ENCODE measurements around the gene SLC43A2.

Gene SLC43A2

DNA sequence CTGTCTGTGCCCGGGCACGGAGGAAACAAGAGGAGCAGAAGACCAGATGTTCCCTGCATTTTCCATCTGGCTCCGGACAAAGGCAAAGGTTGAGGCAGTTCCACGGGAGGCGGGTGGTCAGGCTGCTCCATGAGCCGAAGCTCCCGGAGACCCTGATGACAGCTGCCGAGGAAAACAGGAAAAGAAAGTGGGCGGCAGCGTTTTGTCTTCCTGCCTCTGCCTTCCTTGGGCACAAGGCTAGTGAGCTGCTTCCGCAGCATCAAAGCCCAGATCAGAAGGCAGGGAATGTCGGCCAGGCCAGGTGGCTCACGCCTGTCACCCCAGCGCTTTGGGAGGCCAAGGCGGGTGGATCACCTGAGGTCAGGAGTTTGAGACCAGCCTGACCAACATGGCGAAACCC lies 16.2 kb downstream of the SLC43A2 start:
- no peak overlapping the region for H3K9ac ChIP-seq

GRCh38 chr17:1611715-1612114 lies 16.9 kb downstream of the SLC43A2 start:
- Histone ChIP-seq H3K4me1 (ENCODE audit: low read depth, poor library complexity, severe bottlenecking) (peaks cover 5% of the 10 kb centered on the region), H2AFZ (ENCODE audit: low read depth) (no peak overlapping the region), H3K4me2 (no peak overlapping the region), H3K36me3 (ENCODE audit: insufficient read depth) (no peaks in the 10 kb centered on the region), H3K4me3 (IDR thresholded peaks at IDR 0.05; ENCODE audit: insufficient read depth, low read depth, low read length) (no peak overlapping the region), H3K9ac (no peak overlapping the region), H3K27ac (no peak overlapping the region), H3K79me2 (ENCODE audit: insufficient read depth, low read depth) (no peaks in the 10 kb centered on the region), H4K20me1 (ENCODE audit: insufficient read depth) (no peaks in the 10 kb centered on the region), H3K27me3 (ENCODE audit: insufficient read depth, low read depth) (no peaks in the 10 kb centered on the region)
- TF ChIP-seq, protein P1, sequence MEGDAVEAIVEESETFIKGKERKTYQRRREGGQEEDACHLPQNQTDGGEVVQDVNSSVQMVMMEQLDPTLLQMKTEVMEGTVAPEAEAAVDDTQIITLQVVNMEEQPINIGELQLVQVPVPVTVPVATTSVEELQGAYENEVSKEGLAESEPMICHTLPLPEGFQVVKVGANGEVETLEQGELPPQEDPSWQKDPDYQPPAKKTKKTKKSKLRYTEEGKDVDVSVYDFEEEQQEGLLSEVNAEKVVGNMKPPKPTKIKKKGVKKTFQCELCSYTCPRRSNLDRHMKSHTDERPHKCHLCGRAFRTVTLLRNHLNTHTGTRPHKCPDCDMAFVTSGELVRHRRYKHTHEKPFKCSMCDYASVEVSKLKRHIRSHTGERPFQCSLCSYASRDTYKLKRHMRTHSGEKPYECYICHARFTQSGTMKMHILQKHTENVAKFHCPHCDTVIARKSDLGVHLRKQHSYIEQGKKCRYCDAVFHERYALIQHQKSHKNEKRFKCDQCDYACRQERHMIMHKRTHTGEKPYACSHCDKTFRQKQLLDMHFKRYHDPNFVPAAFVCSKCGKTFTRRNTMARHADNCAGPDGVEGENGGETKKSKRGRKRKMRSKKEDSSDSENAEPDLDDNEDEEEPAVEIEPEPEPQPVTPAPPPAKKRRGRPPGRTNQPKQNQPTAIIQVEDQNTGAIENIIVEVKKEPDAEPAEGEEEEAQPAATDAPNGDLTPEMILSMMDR (conservative IDR thresholded peaks at IDR 0.05; ENCODE audit: low read depth, low read length) = no peak

More for the DNA sequence above, 16.2 kb downstream of the SLC43A2 start:
- no peak overlapping the region for H3K27ac ChIP-seq
- H3K36me3 ChIP-seq (ENCODE audit: insufficient read depth) = no peaks in the 10 kb centered on the region
- no peaks in the 10 kb centered on the region for H3K79me2 ChIP-seq (ENCODE audit: insufficient read depth, low read depth)
- no peak overlapping the region for H3K4me3 ChIP-seq (IDR thresholded peaks at IDR 0.05; ENCODE audit: insufficient read depth, low read depth, low read length)
- TF ChIP-seq, protein P1 (conservative IDR thresholded peaks at IDR 0.05; ENCODE audit: low read depth, low read length) = no peak
- no peaks in the 10 kb centered on the region for H3K27me3 ChIP-seq (ENCODE audit: insufficient read depth, low read depth)
- H2AFZ ChIP-seq (ENCODE audit: low read depth) = no peak overlapping the region
- no peak overlapping the region for H3K4me2 ChIP-seq
- H4K20me1 ChIP-seq (ENCODE audit: insufficient read depth) = no peaks in the 10 kb centered on the region
- H3K4me1 ChIP-seq (ENCODE audit: low read depth, poor library complexity, severe bottlenecking) = peaks cover 5% of the 10 kb centered on the region

GRCh38 chr17:1608676-1609075 lies 20.0 kb downstream of the SLC43A2 start:
- no peaks in the 10 kb centered on the region for H3K79me2 ChIP-seq (ENCODE audit: insufficient read depth, low read depth)
- no peaks in the 10 kb centered on the region for H3K27me3 ChIP-seq (ENCODE audit: insufficient read depth, low read depth)
- no peak overlapping the region for H3K27ac ChIP-seq
- no peak overlapping the region for H3K9ac ChIP-seq
- TF ChIP-seq, protein P1 (conservative IDR thresholded peaks at IDR 0.05; ENCODE audit: low read depth, low read length) = no peak
- H3K4me2 ChIP-seq = no peak overlapping the region
- H3K36me3 ChIP-seq (ENCODE audit: insufficient read depth) = no peaks in the 10 kb centered on the region
- H2AFZ ChIP-seq (ENCODE audit: low read depth) = no peak overlapping the region
- no peak overlapping the region for H3K4me3 ChIP-seq (IDR thresholded peaks at IDR 0.05; ENCODE audit: insufficient read depth, low read depth, low read length)
- H4K20me1 ChIP-seq (ENCODE audit: insufficient read depth) = no peaks in the 10 kb centered on the region
- peaks cover 5% of the 10 kb centered on the region for H3K4me1 ChIP-seq (ENCODE audit: low read depth, poor library complexity, severe bottlenecking)

- Histone ChIP-seq H3K4me1 (ENCODE audit: low read depth, poor library complexity, severe bottlenecking) (peaks cover 5% of the 10 kb centered on the region), H3K4me3 (IDR thresholded peaks at IDR 0.05; ENCODE audit: insufficient read depth, low read depth, low read length) (no peak overlapping the region), H3K4me2 (no peak overlapping the region), H4K20me1 (ENCODE audit: insufficient read depth) (no peaks in the 10 kb centered on the region), H2AFZ (ENCODE audit: low read depth) (no peak overlapping the region), H3K27me3 (ENCODE audit: insufficient read depth, low read depth) (no peaks in the 10 kb centered on the region), H3K79me2 (ENCODE audit: insufficient read depth, low read depth) (no peaks in the 10 kb centered on the region), H3K27ac (no peak overlapping the region), H3K36me3 (ENCODE audit: insufficient read depth) (no peaks in the 10 kb centered on the region), H3K9ac (no peak overlapping the region)
- TF ChIP-seq, protein P1 (conservative IDR thresholded peaks at IDR 0.05; ENCODE audit: low read depth, low read length) = no peak
Observed at GRCh38 chr17:1607971-1608320, 20.7 kb downstream of the SLC43A2 start.
